HG03196 (cell line): ENCODE data around the gene VPS4A.
"Not testable (repeated sequence)": the region's sequence is repeated elsewhere in the genome, so short reads cannot be mapped to it uniquely, and the experiment has no call there.

Experiments
- ATAC-seq: cut with Tn5 transposase; IDR thresholded peaks from one replicate; pipeline ENCODE4 v1.9.1; 2021; ENCODE audit not compliant: unreplicated experiment

VPS4A gene

DNA sequence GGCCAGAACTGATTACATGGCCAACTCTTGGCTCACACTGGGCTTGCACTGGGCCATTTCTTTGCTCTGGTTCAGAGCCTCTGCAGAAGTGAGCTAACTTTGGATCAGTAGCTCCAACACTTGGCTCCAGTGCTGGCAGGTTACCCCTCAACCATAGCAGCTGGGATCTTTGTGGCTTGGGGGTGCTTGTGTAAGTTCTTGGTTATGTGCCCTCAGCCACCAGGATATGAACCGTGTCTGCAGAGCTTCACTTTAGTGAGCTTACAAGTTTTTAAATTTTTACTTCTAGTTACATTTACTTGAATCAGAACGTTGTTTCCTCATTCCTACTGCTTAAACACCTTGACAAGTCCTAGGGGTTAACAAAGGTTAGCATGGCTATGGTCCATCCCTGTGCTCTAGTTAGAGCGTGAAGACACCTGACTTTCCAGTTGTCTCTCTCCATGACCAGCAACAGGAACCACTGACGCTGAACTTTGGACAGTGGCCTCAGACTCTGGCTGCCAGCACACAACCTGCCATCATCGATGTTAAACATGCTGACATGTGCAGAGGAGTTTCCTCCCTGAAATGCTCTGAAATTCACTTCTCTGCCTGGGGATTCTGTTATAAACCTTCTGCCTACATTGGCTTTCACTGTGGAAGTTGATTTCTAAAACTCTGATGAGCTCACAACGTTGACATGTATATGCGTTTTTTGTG lies 15.2 kb downstream of the VPS4A start:
- ATAC-seq: no peak

DNA sequence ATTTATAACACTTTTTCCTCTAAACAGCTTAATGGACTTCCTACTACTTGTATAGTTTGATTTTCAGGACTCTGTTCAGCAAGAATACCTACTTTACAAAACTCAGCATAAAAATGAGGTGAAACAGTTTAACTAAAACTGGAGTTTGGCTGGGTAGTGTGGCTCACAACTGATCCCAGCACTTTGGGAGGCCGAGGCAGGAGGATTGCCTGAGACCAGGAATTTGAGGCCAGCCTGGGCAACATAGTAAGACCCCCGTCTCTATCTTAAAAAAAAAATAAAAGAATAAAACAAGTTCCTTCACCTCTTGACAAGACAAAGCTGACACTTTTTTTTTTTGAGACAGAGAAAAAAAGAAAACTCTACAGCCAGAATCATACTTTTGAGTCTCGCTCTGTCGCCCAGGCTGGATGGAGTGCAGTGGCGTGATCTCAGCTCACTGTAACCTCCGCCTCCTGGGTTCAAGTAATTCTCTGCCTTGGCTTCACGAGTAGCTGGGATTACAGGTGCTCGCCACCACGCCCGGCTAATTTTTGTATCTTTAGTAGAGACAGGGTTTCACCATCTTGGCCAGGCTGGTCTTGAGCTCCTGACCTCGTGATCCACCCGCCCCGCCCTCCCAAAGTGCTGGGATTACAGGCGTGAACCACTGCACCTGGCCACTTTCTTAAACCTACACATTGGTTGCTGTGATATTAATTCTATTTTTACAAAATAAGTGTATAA lies 16.6 kb downstream of the VPS4A start:
- ATAC-seq: no peak

DNA sequence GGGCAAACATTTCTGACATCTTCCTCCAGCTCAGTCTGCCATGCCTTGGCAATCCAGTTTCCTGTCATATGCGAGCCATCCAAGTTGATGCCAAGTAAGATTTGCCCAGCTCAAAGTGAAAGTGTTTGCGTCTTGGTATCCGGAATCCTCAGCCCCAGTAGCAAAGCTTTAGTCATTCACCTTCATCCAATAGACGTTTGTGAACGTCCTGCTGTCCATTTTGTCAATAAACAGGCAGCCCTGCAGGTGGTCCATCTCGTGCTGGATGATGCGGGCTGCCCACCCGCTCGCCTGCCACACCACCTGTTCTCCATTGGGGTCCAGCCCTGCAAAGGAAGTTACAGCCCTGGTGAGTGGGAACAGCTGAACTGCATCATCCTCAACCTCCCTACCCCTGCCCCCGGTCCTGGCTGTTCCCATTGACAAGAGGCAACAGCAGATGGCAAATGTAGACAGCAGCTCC lies 17.7 kb downstream of the VPS4A start:
- ATAC-seq: no peak

DNA sequence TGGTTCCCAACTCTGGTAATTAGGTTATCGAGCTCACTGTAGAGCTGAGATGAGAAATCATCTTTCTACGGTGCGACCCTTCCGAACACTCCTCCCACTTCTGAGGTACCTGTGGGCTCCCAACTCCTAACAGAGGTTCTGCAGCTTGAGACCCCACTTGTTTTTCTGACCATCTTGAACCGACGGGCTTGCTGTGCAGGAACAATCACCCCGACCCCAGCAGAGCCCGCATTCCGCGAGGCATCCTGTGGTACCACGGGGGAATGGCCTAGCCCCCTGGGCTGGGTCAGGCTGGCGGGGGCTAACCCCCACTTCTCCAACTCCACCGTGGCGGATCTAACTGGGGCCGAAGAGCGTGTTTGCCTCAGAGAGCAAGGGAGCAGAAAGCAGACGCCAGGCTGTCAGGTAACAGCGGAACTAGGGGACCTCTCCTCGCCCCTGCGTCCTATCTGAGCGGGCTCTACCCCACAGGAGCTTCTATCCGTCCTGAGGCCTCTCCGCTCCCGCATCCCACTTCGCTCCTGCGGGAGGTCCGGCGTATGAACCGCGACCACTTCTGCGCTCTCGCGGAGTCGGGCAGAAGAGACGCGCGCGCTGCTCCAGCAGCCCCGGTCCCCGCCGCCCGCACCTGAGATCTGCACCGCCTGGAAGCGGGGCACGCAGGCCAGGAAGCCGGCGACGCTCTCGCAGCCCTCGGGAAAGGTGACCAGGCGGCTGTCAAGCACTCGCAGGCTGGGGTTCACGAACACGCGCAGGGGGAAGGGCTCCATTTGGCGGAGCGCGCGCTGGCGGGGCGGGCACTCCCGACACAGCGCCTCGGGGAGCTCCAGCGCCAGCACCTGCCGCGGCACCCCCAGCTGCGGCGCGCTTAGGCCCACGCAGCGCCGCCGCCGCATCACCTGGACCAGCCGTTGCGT lies 18.5 kb downstream of the VPS4A start:
- ATAC-seq: peak; percentile 33

DNA sequence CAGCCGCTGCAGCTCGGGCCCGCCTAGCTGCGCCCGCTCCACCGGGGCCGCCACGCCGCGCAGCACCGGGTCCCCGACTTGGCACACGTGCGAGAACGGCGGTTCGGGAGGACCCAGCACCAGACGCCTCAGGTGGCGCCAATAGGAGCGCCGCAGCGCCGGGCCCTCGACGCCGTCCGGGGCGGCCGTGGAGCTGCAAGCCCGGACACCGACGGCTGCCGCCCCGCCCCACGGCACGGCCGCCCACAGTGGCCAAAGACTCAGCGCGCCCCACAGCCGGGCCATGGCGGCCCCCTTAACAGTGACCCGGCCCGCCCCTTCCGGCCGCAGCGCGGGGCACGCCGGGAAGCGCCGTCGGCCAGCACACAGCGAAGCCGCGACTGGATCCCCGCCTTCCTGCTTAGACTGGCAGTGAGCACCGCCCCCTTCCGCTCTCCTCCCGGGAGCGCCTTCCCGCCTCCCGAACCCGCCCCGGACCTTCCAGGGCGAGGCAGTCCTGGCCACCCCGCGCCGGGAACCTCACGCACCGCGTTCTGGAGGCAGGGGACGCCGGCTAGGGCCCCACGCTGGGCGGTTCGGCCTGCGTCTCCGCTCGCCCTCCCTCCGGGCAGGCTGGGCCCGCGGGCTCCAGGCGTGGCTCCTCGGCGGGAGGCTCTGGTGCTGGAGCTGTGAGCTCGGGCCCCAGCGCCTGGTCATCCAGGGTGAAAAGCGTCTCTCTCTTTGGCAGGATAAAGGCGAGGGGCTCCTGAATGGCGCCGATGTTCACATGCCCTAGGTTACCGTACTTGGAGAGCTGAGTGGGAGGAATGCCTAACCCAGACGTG lies 19.3 kb downstream of the VPS4A start, which contains the start of gene PDF:
PDF (minus strand) TSS at position 303 of the 824 bp plus-strand sequence; CDS start at position 285, 18 bp downstream.
- ATAC-seq: peak; percentile 78

DNA sequence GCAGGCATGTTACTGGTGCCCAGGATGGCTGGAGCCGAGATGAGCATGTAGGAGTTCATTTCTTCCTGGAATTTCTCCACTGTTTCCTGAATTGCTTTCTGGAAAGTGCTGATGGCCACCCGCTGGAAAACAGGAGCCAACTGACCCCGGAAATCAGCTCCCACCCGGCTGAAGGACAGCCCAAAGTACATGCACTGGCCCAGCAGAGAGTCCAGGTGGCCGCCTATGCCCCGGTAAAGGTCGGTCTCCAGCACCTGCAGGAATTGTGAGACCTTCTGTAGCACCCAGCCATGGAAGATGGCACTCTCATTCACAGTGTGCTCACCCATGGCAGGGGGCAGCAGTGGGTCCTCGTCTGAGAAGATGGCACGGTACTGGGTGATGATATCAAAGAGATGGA lies 23.5 kb downstream of the VPS4A start:
- ATAC-seq: no peak

DNA sequence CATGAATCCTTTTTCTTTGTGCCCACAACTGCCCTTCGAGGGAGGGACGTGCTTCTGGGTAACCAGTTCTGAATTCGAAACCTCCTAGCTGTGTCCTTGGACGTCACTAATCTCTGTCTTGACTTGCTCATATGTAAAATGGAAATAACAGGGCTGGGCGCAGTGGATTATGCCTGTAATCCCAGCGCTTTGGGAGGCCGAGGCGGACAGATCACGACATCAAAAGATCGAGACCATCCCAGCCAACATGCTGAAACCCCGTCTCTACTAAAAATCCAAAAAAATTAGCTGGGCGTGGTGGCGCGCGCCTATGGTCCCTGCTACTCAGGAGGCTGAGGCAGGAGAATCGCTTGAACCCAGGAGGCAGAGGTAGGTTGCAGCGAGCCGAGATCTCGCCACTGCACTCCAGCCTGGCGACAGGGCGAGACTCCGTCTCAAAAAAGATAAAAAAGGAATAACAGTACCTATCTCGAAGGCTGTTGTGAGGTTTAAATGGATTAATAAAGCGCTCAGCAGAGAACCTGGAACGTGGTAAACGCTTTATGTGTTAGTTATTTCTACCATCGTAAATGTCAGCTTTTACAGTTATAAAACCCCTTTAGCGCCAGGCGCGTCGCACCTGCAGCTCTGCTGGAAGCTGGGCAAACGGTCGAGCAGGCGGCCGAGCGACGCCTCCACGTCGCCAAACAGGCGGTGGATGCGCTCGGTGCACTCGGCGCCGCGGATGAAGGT lies 27.6 kb downstream of the VPS4A start:
- ATAC-seq: no peak

DNA sequence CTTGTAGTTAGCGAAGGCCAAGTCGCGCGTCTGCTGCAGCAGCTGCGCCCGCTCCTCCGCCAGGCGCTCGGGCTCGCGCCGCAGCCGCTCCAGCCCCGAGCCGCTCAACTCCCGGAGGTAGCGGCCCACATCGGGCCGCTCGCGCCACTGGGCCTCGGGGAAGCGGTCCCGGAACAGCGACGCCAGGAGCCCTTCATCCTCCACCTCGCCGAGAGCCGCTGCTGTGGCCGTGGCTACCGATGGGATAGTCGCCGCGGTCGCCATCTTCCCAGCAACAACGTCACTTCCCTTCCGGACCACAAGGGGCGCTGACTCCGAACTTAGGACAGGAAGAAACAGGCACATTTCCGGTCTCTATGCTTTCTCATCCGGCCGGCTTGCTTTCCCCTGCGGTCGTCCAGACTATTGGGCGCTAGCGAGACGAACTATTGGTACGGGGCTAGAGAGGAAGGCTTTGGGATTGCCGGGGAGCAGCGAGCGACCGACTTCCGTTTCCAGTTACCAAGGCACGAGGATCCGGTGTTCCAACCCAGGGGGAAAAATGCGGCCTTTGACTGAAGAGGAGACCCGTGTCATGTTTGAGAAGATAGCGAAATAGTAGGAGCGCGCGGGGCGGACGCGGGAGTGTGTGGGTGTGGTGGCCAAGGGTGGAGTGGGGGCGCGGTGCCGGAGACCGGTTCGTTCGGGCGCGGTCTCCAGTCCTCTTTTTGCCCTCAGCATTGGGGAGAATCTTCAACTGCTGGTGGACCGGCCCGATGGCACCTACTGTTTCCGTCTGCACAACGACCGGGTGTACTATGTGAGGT lies 28.3 kb downstream of the VPS4A start, which contains the start of the genes COG8 and NIP7:
COG8 (minus strand) TSS at position 276 of the 806 bp plus-strand sequence; CDS start at position 264, 12 bp downstream.
NIP7 (plus strand) TSS at position 484 of the 806 bp plus-strand sequence; CDS start at position 542, 58 bp downstream.
- peak; percentile 87 for ATAC-seq

DNA sequence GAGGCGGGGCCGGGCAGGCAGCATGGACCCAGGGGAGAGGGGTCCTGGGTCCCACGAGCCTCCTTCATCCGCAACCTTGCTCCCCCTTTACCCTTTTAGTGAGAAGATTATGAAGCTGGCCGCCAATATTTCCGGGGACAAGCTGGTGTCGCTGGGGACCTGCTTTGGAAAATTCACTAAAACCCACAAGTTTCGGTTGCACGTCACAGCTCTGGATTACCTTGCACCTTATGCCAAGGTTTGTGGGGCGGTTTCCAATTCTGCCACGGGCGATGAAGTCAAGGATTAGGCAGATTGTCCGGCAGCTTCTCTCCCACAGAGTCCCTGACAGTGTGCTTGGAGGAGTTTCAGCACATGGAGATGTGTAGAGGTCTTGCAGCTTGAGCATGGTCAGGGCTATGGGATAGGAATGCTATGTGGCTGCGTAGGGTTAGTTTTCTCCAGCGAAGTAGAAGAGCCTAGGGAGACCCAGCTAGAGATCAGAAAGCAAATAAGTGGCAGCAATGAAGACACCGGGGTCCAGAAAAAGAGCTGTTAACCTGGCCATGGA lies 29.0 kb downstream of the VPS4A start:
- no peak for ATAC-seq

DNA sequence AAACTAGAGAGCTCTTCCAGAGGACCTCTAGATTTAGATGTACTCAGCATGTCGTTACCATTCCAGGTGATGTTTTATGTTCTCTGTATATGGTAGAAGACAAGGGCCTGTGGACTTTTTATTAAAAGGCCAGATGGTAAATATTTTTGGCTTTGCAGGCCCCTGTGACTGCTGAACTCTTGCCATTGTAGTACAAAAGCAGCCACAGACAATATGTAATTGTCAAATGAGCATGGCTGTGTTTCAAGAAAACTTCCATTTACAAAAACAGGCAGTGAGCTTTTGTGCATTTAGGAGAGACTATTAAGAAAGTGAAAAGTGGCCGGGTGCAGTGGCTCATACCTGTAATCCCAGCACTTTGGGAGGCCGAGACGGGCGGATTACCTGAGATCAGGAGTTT lies 33.0 kb downstream of the VPS4A start:
- ATAC-seq: no peak

DNA sequence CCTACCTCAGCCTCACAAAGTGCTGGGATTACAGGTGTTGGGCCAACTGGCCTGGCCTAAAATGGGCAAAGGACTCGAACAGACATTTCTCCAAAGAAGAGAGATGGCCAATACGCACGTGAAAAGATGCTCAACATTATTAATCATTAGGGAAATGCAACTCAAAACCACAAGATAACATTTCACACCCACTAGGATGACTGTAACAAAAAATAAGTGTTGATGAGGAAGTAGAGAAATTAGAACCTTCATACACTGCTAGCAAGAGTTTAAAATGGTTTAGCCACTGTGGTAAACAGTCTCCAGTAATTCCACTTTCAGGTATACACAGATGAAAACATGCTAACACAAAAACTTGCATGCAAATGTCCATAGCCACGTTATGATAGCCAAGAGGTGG lies 34.8 kb downstream of the VPS4A start:
- no peak for ATAC-seq

DNA sequence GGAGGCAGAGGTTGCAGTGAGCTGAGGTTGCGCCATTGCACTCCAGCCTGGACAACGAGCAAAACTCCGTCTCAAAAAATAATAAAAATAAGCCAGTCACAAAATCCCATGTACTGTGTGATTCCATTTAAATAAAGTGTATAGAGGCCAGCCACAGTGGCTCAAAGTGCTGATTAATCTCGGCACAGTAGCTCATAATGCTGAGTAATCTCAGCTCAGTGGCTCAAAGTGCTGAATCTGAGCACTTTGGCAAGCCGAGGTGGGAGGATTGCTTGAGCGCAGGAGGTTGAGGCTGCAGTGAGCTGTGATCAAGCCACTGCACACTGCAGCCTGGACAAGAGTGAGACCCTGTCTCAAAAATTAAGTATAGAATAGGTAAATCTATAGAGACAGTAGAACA lies 35.5 kb downstream of the VPS4A start:
- no peak for ATAC-seq

DNA sequence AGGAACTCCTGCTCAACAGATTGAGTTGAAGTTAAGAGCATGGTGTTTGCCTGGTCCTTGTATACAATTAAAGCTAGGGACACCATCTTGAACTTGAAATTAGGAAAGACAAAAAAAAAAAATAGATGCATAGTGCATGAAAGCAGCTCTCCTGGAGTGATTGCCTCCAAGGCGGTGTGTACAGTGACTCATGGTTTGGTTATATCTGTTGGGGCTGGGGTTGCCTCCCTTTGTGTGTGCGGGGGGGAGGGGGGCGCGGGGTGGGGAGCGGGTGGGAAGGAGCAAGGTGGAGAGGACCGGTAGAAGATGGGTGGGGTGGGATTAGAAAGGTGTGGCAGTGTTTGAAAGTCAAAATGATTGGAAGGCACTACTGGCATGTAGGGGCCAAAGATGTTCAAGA lies 37.1 kb downstream of the VPS4A start:
- no peak for ATAC-seq

DNA sequence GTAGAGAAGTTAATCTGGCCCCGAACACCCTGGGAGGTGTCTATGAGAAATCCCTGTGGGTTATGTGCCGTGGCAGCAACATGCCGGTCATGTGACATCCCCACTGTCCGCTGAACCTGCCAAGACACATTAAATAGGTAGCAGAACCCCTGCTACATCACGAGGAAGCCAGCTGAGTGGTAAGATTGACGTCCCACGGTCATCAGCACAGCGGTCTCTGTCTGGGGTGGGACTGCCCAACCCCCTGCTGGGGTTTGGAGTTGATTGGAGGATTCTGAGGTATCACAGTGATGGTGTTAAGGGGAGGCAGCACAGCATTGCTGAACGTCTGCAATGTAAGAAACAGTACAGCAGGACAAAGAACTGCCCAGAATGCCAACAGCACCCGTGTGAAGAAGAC lies 38.4 kb downstream of the VPS4A start:
- ATAC-seq: no peak

DNA sequence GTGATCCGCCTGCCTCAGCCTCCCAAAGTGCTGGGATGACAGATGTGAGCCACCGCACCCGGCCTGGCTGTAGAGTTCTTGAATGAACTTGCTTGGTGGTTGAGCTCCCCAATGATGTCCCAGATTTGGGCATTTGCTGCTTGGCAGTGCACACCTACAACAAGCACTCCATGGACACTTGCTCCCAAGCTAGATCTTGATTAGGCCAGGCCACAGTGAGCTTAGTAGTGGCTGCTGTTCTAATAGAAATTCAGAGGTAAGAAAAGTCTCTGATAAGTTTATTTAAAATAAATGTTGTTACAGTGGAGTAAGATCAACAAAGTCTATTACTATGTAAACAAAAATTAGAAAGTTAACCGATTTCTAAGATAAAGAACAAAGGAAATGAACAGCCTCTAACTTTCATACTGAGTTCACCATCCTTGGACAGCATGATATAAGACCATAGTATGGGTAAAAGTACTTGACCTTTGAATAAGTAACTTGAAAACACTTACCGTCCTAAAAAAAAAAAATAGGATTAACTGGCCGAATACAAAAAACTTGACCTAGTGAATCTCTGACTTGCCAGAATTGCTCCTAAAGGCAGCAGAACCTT lies 39.5 kb downstream of the VPS4A start:
- no peak for ATAC-seq

DNA sequence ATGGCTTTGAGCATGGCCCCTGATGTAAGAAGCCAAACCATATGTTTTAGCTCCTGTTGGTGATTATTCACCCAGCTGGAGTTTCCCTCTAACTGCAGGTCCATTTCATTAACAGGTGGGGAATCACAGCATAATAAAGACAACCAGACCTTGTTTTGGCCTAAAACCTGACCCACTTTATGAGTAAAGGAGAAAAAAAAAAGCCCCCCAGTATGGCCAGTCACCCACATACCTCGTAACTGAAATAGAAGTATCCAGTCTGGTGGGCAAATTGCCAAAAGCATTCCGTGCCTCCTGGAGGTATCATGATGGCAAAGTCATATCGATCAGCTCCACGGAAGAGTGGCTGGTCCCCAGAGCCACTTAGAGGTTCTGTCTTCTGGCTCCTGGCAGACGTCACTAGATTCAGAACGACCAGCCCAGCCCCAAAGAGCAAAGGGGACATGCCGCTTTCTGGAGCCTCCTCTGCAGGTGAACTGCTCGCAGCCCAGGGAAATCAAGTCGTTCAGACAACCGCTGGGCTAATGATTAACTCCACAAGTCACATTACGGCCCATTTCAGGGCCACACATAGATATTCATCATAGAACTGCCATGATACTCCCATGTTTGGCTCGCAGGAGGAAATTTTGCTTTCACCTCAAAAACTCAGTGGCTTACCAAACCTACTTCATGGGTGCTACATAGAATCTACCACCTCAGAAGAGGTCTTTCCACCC lies 40.3 kb downstream of the VPS4A start, which contains the start of gene TMED6:
TMED6 (minus strand) TSS at position 478 of the 719 bp plus-strand sequence; CDS start at position 445, 33 bp downstream.
- no peak for ATAC-seq

DNA sequence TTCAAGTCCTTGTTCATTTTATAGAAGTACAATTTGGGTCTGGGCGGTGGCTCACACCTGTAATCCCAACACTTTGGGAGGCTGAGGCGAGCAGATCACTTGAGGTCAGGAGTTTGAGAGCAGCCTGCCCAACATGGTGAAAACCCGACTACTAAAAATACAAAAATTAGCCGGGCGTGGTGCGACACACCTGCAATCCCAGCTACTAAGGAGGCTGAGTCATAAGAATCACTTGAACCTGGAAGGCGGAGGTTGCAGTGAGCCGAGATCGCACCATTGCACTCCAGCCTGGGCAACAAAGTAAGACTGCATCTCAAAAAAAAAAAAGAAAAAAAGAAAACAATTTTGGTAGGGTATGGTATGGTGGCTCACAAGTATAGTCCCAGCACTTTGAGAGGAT lies 48.9 kb downstream of the VPS4A start:
- not testable (repeated sequence) for ATAC-seq
